GM19455 (cell line): ENCODE data around the gene PSMA2.

Experiments used
- ATAC-seq: cut with Tn5 transposase; IDR thresholded peaks from one replicate; pipeline ENCODE4 v1.9.1; 2021; ENCODE audit not compliant: unreplicated experiment

Gene PSMA2

DNA sequence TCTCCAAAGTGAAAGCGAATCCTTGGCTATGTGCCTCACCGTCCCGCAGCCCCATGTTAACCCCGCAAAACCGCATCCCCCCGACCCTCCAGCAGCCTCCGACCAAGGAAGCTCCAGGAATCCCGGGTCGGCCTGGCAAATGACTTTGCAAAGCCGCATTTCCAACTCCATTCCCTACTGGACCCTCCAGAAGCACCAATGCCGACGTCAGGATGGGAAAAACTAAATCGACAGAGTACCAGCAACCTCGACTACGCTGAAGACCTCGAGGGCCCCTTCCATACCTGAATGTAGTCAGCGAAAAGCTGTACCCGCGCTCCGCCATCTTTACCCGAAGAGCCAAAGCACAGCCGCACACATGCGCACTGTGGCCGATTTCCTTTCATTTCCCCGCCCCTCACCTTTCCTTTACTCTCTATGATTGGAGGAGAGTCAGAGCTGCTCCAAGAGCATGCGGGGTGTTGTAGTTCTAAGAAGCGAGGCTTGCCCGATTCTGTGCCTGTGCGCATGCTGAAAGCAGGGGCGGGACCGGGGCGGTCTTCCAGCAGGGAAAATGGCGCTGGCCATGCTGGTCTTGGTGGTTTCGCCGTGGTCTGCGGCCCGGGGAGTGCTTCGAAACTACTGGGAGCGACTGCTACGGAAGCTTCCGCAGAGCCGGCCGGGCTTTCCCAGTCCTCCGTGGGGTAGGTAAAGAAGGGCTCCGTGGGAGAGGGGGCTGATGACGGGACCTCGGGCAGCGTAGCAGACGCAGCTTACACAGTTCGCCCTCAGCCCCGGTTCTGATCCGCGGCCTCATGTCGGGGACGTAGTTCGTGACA, at the start of gene PSMA2, which contains the start of gene MRPL32:
Gene PSMA2, minus strand, starts transcription at position 341 of the 818 bp plus-strand sequence. Its CDS starts 16 bp downstream, at position 325.
Gene MRPL32, plus strand, starts transcription at position 543 of the 818 bp plus-strand sequence. Its CDS starts 11 bp downstream, at position 554.
- peak; percentile 99 for ATAC-seq

DNA sequence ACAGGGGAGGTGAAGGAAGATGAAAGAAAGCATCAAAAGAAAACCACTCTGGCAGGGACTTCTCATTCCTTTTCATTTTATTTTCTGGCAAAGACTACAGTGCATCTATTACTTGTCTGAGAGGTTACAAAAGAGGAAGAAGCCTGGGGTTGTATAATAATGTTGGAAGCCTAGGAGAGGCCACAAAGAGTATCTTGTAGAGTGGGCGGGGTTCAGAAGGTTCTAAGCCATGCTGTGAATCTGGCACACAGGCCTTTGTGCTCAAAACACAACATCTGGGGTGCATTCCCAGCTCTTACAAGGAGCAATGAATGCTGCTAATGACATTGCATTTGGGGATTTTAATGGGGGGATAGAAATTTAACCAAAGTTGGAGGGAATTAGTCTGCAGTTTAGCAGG, 49.6 kb upstream of the PSMA2 start:
- ATAC-seq: no peak

GRCh38 chr7:42980514-42980913, 48.5 kb upstream of the PSMA2 start:
- no peak for ATAC-seq

- ATAC-seq: no peak
Observed at GRCh38 chr7:42980084-42980483, 48.1 kb upstream of the PSMA2 start.

DNA sequence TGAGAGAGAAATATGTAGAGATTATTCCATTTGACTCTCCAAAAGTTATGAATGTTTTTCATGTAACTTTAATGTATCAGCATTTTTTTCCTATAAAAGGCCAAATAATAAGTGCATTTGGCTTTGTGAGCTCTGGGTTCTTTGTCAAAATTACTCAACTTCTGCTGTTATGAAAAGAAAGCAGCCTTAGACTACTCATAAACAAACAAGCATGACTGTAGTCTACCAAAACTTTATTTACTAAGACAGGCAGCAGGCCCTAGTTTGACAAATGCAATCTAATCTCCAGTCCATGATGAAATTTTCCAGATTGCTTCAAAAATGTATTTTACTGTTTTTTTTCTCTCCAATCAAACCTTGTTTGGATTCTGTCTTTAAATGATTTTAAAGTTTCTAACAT, 46.5 kb upstream of the PSMA2 start:
- no peak for ATAC-seq

GRCh38 chr7:42976371-42976770, 44.4 kb upstream of the PSMA2 start:
- ATAC-seq: no peak

DNA sequence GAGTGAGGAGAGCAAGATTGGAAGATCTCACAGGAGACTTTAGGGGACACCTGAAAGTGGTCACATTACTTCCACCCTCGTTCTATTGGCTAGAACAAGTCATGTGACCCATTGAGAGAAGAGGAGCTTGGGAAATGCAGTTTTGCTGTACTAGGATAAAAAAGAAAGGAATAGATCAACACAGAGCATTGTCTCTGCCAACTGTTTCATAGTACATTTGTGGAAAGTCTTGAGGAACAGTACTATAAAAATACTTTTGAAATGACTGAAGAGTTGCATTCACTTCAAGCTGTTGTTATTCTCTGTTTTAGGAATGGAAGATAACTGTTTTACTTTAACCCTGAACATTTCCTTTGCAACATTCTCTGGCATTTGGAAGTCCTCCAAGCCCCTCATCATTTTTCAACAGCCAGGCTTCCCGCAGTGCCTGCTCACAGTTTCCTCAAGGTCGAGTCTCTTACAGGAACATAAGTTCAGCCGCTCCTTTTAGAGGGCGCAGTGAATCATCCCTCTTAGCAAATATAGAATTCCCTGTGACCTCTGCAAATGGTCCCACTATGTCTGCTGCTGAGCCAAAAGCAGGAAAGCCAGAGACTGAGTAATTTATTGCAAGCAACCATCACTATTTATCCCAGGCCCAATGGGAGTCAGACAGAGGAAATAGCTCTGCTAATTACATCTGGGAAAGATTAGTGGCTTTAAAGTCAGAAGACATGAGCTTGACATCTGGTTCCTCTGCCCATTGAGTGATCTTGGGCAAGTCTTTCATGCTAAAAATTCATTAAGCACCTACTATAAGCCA, 40.9 kb upstream of the PSMA2 start:
- no peak for ATAC-seq

- no peak for ATAC-seq
Observed at GRCh38 chr7:42967391-42967790, 35.4 kb upstream of the PSMA2 start.

- ATAC-seq: no peak
Observed at GRCh38 chr7:42964849-42965805, 33.2 kb upstream of the PSMA2 start.

- ATAC-seq: no peak
Observed at GRCh38 chr7:42964293-42964692, 32.3 kb upstream of the PSMA2 start.

DNA sequence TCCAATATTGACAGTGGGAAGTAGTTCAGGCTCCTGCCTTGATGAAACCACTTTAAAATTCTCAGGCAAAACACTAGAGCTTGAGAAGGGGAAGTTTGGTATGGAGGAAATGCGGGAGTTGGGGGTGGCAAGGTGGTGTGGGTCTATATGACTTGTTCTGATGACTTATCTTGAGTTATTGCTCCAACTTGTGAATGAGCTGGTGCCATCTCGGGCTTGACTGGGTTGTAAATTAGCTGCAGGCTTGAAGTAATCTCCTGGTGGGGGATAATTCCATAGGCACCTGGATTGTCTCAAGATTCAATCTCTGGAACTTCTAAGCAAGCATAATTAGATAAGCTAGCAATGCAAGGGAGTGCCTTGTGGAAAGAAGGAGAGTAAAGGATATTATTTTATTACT, 29.2 kb upstream of the PSMA2 start:
- no peak for ATAC-seq

- no peak for ATAC-seq
Observed at GRCh38 chr7:42960762-42961161, 28.8 kb upstream of the PSMA2 start.

- ATAC-seq: no peak
Observed at GRCh38 chr7:42959549-42959948, 27.6 kb upstream of the PSMA2 start.

DNA sequence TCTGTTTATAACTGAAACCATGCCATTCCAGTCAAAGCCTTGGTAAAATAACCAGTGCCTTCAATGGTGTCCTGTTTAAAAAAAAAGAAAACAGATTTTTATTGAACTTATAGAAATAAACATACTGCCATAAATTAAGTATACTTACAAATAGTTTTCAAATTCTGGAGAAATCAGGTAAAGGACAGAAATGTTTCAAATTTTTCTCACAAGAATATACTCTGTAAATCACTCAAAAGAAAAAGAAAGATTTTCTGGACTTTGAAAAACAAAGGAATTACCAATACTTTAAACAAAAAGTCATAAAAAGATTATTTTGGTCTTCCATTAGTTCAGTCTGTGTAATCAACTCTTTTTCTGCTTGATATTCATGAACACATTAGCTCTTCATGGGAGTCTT, 24.1 kb upstream of the PSMA2 start:
- no peak for ATAC-seq

GRCh38 chr7:42953994-42954393, 22.0 kb upstream of the PSMA2 start:
- ATAC-seq: no peak

DNA sequence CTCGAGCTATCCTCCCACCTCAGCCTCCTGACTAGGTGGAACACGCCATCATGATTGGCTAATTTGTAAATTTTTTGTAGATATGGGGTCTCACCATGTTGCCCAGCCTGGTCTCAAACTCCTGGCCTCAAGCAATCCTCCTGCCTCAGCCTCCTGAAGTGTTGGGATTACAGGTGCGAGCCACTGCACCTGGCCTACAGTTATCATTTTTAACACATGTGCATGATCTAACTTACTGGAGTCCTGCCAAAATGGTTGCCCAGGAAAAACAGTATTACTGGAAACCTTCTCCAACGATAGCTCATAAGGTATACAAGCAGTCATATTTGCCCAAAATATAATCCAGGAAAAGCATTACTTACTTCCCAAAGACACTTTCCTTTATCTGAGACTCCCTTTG, 20.4 kb upstream of the PSMA2 start:
- ATAC-seq: no peak

DNA sequence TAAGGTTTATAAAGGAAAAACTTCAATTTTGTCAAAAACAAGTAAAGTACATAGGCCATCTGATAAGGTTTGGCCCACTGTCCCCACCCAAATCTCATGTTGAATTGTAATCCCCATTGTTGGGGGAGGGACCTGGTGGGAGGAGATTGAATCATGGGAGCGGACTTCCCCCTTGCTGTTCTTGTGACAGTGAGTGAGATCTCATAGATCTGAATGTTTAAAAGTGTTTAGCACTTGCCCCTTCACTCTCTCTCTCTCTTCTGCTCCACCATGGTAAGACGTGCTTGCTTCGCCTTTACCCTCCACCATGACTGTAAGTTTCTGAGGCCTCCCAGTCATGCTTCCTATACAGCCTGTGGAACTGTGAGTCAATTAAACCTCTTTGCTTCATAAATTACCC, 18.4 kb upstream of the PSMA2 start:
- ATAC-seq: no peak

DNA sequence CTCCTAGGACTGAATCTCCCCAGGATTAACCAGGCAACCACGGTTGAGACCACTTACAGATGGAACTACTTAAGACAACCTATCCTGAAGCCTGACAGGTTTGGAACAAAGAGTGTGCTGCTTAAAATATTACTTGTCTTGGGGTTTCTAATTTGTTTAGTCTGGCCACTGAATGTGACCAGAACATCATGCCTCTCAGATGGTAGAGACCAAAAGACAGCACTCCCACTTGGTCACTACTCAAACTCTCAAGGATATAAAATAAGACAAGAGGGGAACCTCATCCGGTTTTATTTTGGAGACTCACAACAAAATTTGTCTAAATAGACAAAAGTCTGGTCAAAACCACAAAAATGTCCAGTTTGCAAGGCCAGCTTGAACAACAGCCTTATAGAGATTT, 15.5 kb upstream of the PSMA2 start:
- ATAC-seq: no peak

DNA sequence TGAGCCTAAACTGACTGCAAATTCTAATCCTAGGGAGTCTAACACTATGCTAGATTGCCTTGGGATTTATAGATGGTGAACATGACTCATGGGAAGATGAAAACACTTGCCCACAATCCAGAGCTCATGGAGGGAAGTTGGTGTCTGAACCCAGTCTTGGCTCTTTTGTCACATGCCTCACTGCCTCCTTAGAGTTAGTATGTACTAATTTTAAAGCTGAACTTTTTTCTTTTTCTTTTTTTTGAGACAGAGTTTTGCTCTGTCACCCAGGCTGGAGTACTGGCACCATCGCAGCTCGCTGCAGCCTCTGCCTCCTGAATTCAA, 14.6 kb upstream of the PSMA2 start:
- no peak for ATAC-seq

- peak; percentile 69 for ATAC-seq
Observed at GRCh38 chr7:42945821-42946626, 14.1 kb upstream of the PSMA2 start.
